Mononuclear cell (primary cell): ENCODE data around the gene ATP13A3. TPM values are rescaled to one million over a fixed set of nuclear protein-coding genes. Genes with fewer than 3 reads are reported as not detected.

Experiments used
- H3K27me3 ChIP-seq: 2 replicates; pipeline ENCODE4 v1.6.0; 2011; ENCODE audit warnings: low read length, control low read depth; ENCODE audit not compliant: insufficient read depth
- H3K4me1 ChIP-seq: 2 replicates; pipeline ENCODE4 v1.5.1; 2011; ENCODE audit warnings: mild to moderate bottlenecking, low read length, control low read depth; ENCODE audit not compliant: insufficient read depth
- H3K4me3 ChIP-seq: 2 replicates; pipeline ENCODE4 v1.5.1; 2011; ENCODE audit warnings: mild to moderate bottlenecking, low read length, moderate library complexity
- H3K9me3 ChIP-seq: 2 replicates; pipeline ENCODE4 v1.5.1; 2011; ENCODE audit warnings: low read depth, mild to moderate bottlenecking, control low read depth, low read length
- total RNA-seq: library from RNA; depleted of rRNA; stranded (reverse); fragments of >200 nt; gene quantifications from one replicate; pipeline ENCODE4 v1.2.3, GENCODE V29; 2012

The ATP13A3 gene
- total RNA-seq, 1 donor = 179 TPM

DNA sequence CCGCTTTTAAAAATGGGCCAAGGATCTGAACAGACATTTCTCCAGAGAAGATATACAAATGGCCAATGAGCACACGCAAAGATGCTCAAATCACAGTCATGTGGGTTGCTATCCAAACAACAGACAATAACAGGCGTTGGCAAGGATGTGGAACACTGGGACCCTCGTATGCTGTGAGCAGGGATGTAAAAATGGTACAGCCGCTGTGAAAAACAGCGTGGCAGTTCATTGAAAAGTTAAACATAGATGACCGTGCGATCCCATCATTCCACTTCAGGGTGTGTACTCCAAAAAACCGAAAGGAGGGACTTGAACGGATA lies 110.6 kb downstream of the ATP13A3 start:
- Histone ChIP-seq H3K4me1 (no peaks in the 10 kb centered on the region), H3K4me3 (no peak overlapping the region), H3K27me3 (no peaks in the 10 kb centered on the region), H3K9me3 (no peaks in the 10 kb centered on the region)

GRCh38 chr3:194375473-194376240 lies 111.1 kb downstream of the ATP13A3 start:
- H3K9me3 ChIP-seq = no peaks in the 10 kb centered on the region
- H3K4me1 ChIP-seq = no peaks in the 10 kb centered on the region
- H3K4me3 ChIP-seq = no peak overlapping the region
- H3K27me3 ChIP-seq = peaks cover under 1% of the 10 kb centered on the region

DNA sequence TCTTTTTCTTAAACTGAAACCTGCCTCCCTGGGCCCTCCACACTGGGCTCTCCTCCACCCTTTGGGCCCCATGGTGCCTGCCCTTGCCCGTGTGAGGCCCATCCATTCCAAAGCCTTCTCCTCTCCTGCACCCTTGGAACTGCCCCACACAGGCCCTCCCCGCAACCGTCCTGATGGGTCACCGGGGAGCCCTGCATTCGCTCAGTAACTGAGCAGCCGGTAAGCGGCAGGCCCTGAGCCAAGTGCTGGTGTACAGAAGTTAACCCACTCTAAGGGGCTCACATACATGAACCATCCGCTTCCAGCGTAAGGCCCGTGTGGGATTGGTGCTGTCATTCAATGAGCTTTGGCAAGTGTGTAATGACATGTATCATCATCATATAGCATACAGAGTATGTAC lies 111.9 kb downstream of the ATP13A3 start:
- H3K27me3 ChIP-seq = peaks cover 5% of the 10 kb centered on the region
- H3K9me3 ChIP-seq = no peaks in the 10 kb centered on the region
- H3K4me1 ChIP-seq = no peaks in the 10 kb centered on the region
- H3K4me3 ChIP-seq = no peak overlapping the region

- Histone ChIP-seq H3K9me3 (no peaks in the 10 kb centered on the region), H3K4me1 (no peaks in the 10 kb centered on the region), H3K4me3 (no peak overlapping the region), H3K27me3 (peaks cover 7% of the 10 kb centered on the region)
Measured at GRCh38 chr3:194373899-194374298, 112.9 kb downstream of the ATP13A3 start.

DNA sequence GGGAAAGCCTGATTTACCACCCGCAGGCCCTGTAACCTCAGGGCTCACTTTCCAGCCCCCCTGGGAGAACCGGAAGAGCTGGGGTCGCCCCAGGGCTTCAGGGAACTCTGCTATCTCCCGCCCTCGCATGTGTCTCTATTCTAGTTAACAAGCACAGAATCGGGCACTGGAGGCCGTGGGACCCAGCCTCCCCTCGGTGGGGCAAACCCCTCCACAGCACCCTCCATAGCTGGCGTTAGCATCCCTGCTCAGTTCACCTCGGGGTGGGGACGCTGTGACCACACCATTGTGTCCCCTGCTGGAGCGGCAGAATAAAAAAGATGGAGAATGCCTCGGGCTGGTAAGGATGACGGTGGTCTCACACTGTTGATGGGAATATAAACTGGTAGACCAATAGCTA lies 113.8 kb downstream of the ATP13A3 start:
- Histone ChIP-seq H3K27me3 (peaks cover 8% of the 10 kb centered on the region), H3K4me3 (no peak overlapping the region), H3K9me3 (no peaks in the 10 kb centered on the region), H3K4me1 (no peaks in the 10 kb centered on the region)

GRCh38 chr3:194370753-194371152 lies 116.0 kb downstream of the ATP13A3 start:
- Histone ChIP-seq H3K4me1 (no peaks in the 10 kb centered on the region), H3K9me3 (no peaks in the 10 kb centered on the region), H3K4me3 (no peak overlapping the region), H3K27me3 (peaks cover 8% of the 10 kb centered on the region)

DNA sequence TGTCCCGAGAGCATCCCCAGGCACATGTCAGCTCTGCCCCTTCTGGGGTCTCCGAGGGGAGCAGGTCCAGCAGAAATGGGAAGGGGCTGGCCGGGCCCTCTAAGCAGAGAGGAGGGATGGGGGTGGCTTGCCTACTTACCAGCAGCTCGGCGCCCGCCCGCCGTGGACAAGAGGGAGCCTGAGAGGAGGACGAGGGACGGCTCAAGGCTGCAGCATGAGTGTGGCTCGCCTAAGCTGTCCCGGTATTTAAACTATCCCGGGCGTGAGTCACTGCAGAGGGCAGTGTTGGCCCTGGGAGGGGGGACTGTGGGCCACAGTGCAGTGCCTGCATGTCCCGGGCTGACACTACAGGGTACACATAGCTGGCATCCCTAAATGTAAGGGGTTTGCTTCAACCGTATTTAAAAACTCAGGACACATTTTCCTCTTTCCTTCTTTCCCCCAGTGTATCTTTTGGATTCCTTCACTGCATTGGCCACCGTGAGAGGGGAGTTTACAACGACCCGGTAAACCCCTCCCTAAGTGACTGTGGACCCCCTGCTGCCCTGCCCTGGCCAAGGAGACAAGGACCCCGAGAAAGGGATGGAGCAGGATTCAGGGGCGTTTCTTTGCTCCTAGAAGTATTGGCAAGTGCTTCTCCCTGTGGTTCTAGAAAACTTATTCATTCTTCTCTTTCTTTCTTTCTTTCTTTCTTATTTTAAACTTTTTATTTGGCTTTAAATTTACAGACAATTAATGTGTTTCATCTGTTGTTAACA lies 117.1 kb downstream of the ATP13A3 start, which contains the start of gene LRRC15:
Gene LRRC15, minus strand, starts transcription at position 222 of the 758 bp plus-strand sequence. CDS start 8,700 bp downstream, outside the sequence.
- Histone ChIP-seq H3K4me3 (no peak within 1 kb of the TSS), H3K27me3 (peaks cover 8% of the 10 kb centered on the region), H3K9me3 (no peaks in the 10 kb centered on the region), H3K4me1 (no peaks in the 10 kb centered on the region)

GRCh38 chr3:194368918-194369317 lies 117.9 kb downstream of the ATP13A3 start:
- H3K4me3 ChIP-seq = no peak overlapping the region
- H3K9me3 ChIP-seq = no peaks in the 10 kb centered on the region
- H3K4me1 ChIP-seq = no peaks in the 10 kb centered on the region
- H3K27me3 ChIP-seq = peaks cover 8% of the 10 kb centered on the region

GRCh38 chr3:194367992-194368841 lies 118.6 kb downstream of the ATP13A3 start:
- H3K4me3 ChIP-seq = no peak overlapping the region
- no peaks in the 10 kb centered on the region for H3K4me1 ChIP-seq
- no peaks in the 10 kb centered on the region for H3K9me3 ChIP-seq
- peaks cover 8% of the 10 kb centered on the region for H3K27me3 ChIP-seq

- Histone ChIP-seq H3K4me1 (no peaks in the 10 kb centered on the region), H3K9me3 (no peaks in the 10 kb centered on the region), H3K27me3 (peaks cover 8% of the 10 kb centered on the region), H3K4me3 (no peak overlapping the region)
Measured at GRCh38 chr3:194365978-194366490, 120.8 kb downstream of the ATP13A3 start.

DNA sequence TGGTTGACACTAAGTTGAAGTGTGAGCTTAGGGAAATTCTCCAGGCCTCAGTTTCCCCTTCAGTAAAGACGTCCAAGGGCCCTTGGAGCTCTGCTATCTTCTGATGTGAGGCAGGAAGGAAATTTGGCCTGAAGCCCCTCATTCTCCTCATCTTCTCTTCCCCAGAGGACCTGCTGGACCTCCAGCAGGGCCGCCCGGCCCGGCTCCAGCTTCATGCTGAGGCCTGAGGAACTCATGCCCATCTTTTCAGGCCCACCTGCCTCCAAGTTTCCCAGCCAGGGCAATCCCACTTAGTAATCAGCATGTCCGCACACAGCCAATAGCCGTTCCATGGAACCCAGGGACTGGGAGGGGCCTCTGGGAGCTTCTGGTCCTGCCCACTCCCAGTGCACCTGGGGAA lies 121.3 kb downstream of the ATP13A3 start:
- Histone ChIP-seq H3K27me3 (peaks cover 7% of the 10 kb centered on the region), H3K4me1 (no peaks in the 10 kb centered on the region), H3K4me3 (no peak overlapping the region), H3K9me3 (no peaks in the 10 kb centered on the region)

- Histone ChIP-seq H3K4me1 (no peaks in the 10 kb centered on the region), H3K9me3 (no peaks in the 10 kb centered on the region), H3K4me3 (no peak overlapping the region), H3K27me3 (peaks cover 3% of the 10 kb centered on the region)
Measured at GRCh38 chr3:194364652-194365434, 122.0 kb downstream of the ATP13A3 start.

GRCh38 chr3:194364314-194364651 lies 122.5 kb downstream of the ATP13A3 start:
- H3K4me3 ChIP-seq = no peak overlapping the region
- peaks cover 3% of the 10 kb centered on the region for H3K27me3 ChIP-seq
- no peaks in the 10 kb centered on the region for H3K4me1 ChIP-seq
- H3K9me3 ChIP-seq = no peaks in the 10 kb centered on the region

- Histone ChIP-seq H3K27me3 (no peaks in the 10 kb centered on the region), H3K9me3 (no peaks in the 10 kb centered on the region), H3K4me1 (no peaks in the 10 kb centered on the region), H3K4me3 (no peak overlapping the region)
Measured at GRCh38 chr3:194360568-194360967, 126.2 kb downstream of the ATP13A3 start.
